Peyer's patch (tissue), 4 donors: ENCODE data around the gene RLIM. TPM values are rescaled to one million over a fixed set of nuclear protein-coding genes. Genes with fewer than 3 reads are reported as not detected.

Experiments used
- DNase-seq, 3 donors: peaks; one replicate each; pipeline ENCODE4 v3.0.0-alpha.2; 2017 to 2019
- H3K27ac ChIP-seq, 4 donors: fragments of 200-600 bp; sonication (generic); one replicate each; pipeline ENCODE4 v1.5.1; 2016 to 2019
- H3K27me3 ChIP-seq, 2 donors: fragments of 200-600 bp; sonication (generic); one replicate each; pipeline ENCODE4 v1.5.1; 2019
- H3K36me3 ChIP-seq, 3 donors: fragments of 200-600 bp; sonication (generic); one replicate each; pipeline ENCODE4 v1.5.1; 2016 to 2019
- H3K4me1 ChIP-seq, 4 donors: fragments of 200-600 bp; sonication (generic); one replicate each; pipeline ENCODE4 v1.5.1; 2016 to 2019
- H3K4me3 ChIP-seq, 4 donors: fragments of 200-600 bp; sonication (generic); 1 replicate in 3 of 4; 2 replicates in 1 of 4; pipeline ENCODE4 v1.5.1; 2016 to 2019; ENCODE audit warnings: mild to moderate bottlenecking in 1 of 4
- H3K9me3 ChIP-seq, 4 donors: fragments of 200-600 bp; sonication (generic); one replicate each; pipeline ENCODE4 v1.5.1; 2016 to 2019; ENCODE audit warnings: mild to moderate bottlenecking in 1 of 4
- POLR2A ChIP-seq, 2 donors: fragments of 450-650 bp; IDR thresholded peaks; one replicate each; pipeline ENCODE4 v1.5.1; 2017; ENCODE audit warnings: antibody characterized with exemption in 2 of 2, mild to moderate bottlenecking in 2 of 2, moderate library complexity in 2 of 2
- total RNA-seq, 4 donors: library from RNA; depleted of rRNA; stranded (reverse); fragments of >200 nt; gene quantifications; one replicate each; pipeline ENCODE4 v1.1.0, GENCODE V29; 2016
- TF ChIP-seq, protein P1 (sequence below), 6 experiments: fragments of 450-650 bp in 4 of 6; fragments of 200-600 bp in 2 of 6; sonication (generic) in 1 of 6; IDR thresholded peaks; one replicate each; pipeline ENCODE4 v1.5.1; 2017 to 2019; ENCODE audit warnings: antibody characterized with exemption in 6 of 6, mild to moderate bottlenecking in 3 of 6, moderate library complexity in 1 of 6

Gene RLIM
- total RNA-seq, 4 donors from 2014 or later = 13.4 to 45.4 (median 17.0) TPM

GRCh38 chrX:74535408-74536151 is 78.8 kb downstream of the RLIM start:
- TF ChIP-seq, protein P1, sequence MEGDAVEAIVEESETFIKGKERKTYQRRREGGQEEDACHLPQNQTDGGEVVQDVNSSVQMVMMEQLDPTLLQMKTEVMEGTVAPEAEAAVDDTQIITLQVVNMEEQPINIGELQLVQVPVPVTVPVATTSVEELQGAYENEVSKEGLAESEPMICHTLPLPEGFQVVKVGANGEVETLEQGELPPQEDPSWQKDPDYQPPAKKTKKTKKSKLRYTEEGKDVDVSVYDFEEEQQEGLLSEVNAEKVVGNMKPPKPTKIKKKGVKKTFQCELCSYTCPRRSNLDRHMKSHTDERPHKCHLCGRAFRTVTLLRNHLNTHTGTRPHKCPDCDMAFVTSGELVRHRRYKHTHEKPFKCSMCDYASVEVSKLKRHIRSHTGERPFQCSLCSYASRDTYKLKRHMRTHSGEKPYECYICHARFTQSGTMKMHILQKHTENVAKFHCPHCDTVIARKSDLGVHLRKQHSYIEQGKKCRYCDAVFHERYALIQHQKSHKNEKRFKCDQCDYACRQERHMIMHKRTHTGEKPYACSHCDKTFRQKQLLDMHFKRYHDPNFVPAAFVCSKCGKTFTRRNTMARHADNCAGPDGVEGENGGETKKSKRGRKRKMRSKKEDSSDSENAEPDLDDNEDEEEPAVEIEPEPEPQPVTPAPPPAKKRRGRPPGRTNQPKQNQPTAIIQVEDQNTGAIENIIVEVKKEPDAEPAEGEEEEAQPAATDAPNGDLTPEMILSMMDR (IDR thresholded peaks at IDR 0.05) = peak in 3 of 6 experiments; percentile 40 to 45 (median 45)
- peak; percentile 55 to 61 for TF ChIP-seq POLR2A (IDR thresholded peaks at IDR 0.05)
- H3K4me3 ChIP-seq = peak overlapping the region; percentile 44 to 59 (median 50)

More at GRCh38 chrX:74535408-74536151, 78.8 kb downstream of the RLIM start:
- Histone ChIP-seq H3K27me3 (no peaks in the 10 kb centered on the region), H3K4me1 (peaks cover 0 to 4% (median 0%) of the 10 kb centered on the region in 4 donors), H3K27ac (peak overlapping the region; percentile 67 to 93 (median 85)), H3K36me3 (no peaks in the 10 kb centered on the region), H3K9me3 (no peaks in the 10 kb centered on the region)
- peak; percentile 50 to 85 (median 84) for DNase-seq

Other genes starting within 250 kb of the RLIM start
- 1 to 10 TPM in 3 of 4 donors, under 1 TPM in 1; 0.18 to 2.5 (median 1.8) TPM for gene SLC16A2, start 193.1 kb downstream of the RLIM start, total RNA-seq